Lower lobe of right lung (tissue), 2 donors: ENCODE measurements around the gene ISOC2. TPM values are rescaled to one million over a fixed set of nuclear protein-coding genes. Genes with fewer than 3 reads are reported as not detected.

ENCODE experiments used
- ATAC-seq, 2 donors: fragments of 200-7000 bp; cut with Tn5 transposase; one replicate each; pipeline ENCODE4 v1.9.1; 2020 to 2022; ENCODE audit warnings: mild to moderate bottlenecking in 2 of 2, moderate library complexity in 2 of 2
- DNase-seq: peaks from one replicate; pipeline ENCODE4 v3.0.0-alpha.2; 2020
- H3K27ac ChIP-seq: fragments of 200-600 bp; one replicate; pipeline ENCODE4 v1.8.0; 2022
- H3K27me3 ChIP-seq: fragments of 200-600 bp; one replicate; pipeline ENCODE4 v1.8.0; 2022; ENCODE audit warnings: low read depth
- H3K36me3 ChIP-seq: fragments of 200-600 bp; one replicate; pipeline ENCODE4 v1.8.0; 2022; ENCODE audit warnings: mild to moderate bottlenecking
- H3K4me1 ChIP-seq: fragments of 200-600 bp; one replicate; pipeline ENCODE4 v1.8.0; 2022
- H3K4me3 ChIP-seq: fragments of 200-600 bp; one replicate; pipeline ENCODE4 v1.8.0; 2022; ENCODE audit warnings: mild to moderate bottlenecking
- H3K9me3 ChIP-seq: fragments of 200-600 bp; one replicate; pipeline ENCODE4 v1.8.0; 2022
- intact Hi-C: fragments of 100-400 bp; cut with DNase I; formaldehyde crosslinking; loops from one replicate; pipeline ENCODE4 v1.11.0; 2022
- total RNA-seq: library from RNA; stranded (reverse); fragmentation: NEBNext Ultra II Directional; extraction: Animal tissue kit (Norgen Biotek cat#: 25700); gene quantifications from one replicate; pipeline ENCODE4 v1.2.1, GENCODE V29; 2021
- TF ChIP-seq, protein P1 (sequence below): fragments of 200-600 bp; IDR thresholded peaks from one replicate; pipeline ENCODE4 v1.8.0; 2022; ENCODE audit warnings: antibody characterized with exemption, mild to moderate bottlenecking
- donor health status: DM: no; HTN: yes; CAD: no; lungs with severe emphysema.

ISOC2 gene
- total RNA-seq, 1 donor from 2014 or later: 28.6 TPM

GRCh38 chr19:55446060-55446459, 15.4 kb downstream of the ISOC2 start:
- TF ChIP-seq, protein P1, sequence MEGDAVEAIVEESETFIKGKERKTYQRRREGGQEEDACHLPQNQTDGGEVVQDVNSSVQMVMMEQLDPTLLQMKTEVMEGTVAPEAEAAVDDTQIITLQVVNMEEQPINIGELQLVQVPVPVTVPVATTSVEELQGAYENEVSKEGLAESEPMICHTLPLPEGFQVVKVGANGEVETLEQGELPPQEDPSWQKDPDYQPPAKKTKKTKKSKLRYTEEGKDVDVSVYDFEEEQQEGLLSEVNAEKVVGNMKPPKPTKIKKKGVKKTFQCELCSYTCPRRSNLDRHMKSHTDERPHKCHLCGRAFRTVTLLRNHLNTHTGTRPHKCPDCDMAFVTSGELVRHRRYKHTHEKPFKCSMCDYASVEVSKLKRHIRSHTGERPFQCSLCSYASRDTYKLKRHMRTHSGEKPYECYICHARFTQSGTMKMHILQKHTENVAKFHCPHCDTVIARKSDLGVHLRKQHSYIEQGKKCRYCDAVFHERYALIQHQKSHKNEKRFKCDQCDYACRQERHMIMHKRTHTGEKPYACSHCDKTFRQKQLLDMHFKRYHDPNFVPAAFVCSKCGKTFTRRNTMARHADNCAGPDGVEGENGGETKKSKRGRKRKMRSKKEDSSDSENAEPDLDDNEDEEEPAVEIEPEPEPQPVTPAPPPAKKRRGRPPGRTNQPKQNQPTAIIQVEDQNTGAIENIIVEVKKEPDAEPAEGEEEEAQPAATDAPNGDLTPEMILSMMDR: no peak
- H3K4me3 ChIP-seq: no peak overlapping the region
- ATAC-seq (no peak), DNase-seq (no peak)
- no peaks in the 10 kb centered on the region for H3K36me3 ChIP-seq
- intact Hi-C loops: no loop called here
- no peaks in the 10 kb centered on the region for H3K9me3 ChIP-seq
- H3K4me1 ChIP-seq: peaks cover 10% of the 10 kb centered on the region
- H3K27me3 ChIP-seq: peaks cover 63% of the 10 kb centered on the region
- no peak overlapping the region for H3K27ac ChIP-seq

GRCh38 chr19:55444646-55445045, 16.8 kb downstream of the ISOC2 start:
- DNase-seq: no peak
- TF ChIP-seq, protein P1: no peak
- H3K27ac ChIP-seq: no peak overlapping the region
- H3K4me1 ChIP-seq: peaks cover 10% of the 10 kb centered on the region
- ATAC-seq: no peak
- H3K27me3 ChIP-seq: peaks cover 73% of the 10 kb centered on the region
- intact Hi-C loops: no loop called here
- H3K36me3 ChIP-seq: no peaks in the 10 kb centered on the region
- H3K9me3 ChIP-seq: no peaks in the 10 kb centered on the region
- no peak overlapping the region for H3K4me3 ChIP-seq

- Histone ChIP-seq H3K36me3 (no peaks in the 10 kb centered on the region), H3K4me1 (peaks cover 10% of the 10 kb centered on the region), H3K27ac (no peak overlapping the region), H3K27me3 (peaks cover 74% of the 10 kb centered on the region), H3K4me3 (no peak overlapping the region), H3K9me3 (no peaks in the 10 kb centered on the region)
- no peak for DNase-seq
- no peak for ATAC-seq
- intact Hi-C loops: no loop called here
- TF ChIP-seq, protein P1: no peak
Observed at GRCh38 chr19:55443824-55444480, 17.5 kb downstream of the ISOC2 start.

- Histone ChIP-seq H3K9me3 (no peaks in the 10 kb centered on the region), H3K4me3 (no peak within 1 kb of the TSS), H3K4me1 (peaks cover 10% of the 10 kb centered on the region), H3K27me3 (peaks cover 81% of the 10 kb centered on the region), H3K36me3 (no peaks in the 10 kb centered on the region), H3K27ac (no peak within 1 kb of the TSS)
- TF ChIP-seq, protein P1: no peak
- ATAC-seq (no peak), DNase-seq (no peak)
- intact Hi-C loops: no loop called here
Observed at GRCh38 chr19:55443045-55443823, 18.2 kb downstream of the ISOC2 start, which contains the start of gene SHISA7. TSS of gene SHISA7 (minus strand) at chr19:55443300. CDS start at chr19:55442863, 437 bp downstream.

DNA sequence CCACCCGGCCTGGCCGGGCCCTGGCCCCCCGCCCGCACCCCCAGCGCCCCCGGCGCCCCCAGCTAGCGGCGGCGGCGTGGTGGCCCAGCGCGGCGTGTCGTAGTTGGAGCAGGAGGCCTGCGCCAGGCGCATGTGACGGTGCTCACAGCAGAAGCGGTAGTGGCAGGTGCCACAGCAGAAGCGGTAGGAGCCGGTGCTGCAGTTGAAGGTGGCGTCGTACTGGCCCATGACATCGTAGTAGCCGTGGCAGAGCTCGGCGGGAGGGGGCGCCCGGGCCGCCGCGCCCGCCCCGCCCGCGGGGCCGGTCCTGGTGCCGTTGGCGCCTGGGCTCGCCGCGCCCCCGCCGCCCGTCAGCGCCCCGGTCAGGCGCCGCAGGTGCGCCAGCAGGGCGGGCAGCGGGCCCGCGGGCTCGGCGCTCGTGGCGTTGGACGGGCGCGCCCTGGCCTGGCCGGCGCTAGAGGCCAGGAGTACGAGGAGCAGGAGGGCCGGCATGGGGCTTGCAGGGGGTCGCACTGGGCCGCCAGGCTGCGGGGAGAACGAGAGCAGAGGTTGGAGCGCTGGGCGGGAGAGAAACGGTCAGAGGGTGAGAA, 19.0 kb downstream of the ISOC2 start:
- TF ChIP-seq, protein P1: no peak
- DNase-seq (no peak), ATAC-seq (no peak)
- intact Hi-C loops: no loop called here
- Histone ChIP-seq H3K9me3 (no peaks in the 10 kb centered on the region), H3K36me3 (no peaks in the 10 kb centered on the region), H3K27me3 (peaks cover 84% of the 10 kb centered on the region), H3K27ac (no peak overlapping the region), H3K4me1 (peaks cover 10% of the 10 kb centered on the region), H3K4me3 (no peak overlapping the region)
